GM19239 (cell line): Measurements from ENCODE around the gene ANGEL1.

Experiments used
- DNase-seq: peaks from one replicate; pipeline ENCODE4 v3.0.0; 2011; ENCODE audit warnings: low spot score; ENCODE audit not compliant: insufficient read length
- FAIRE-seq: peaks from 2 replicates; lab custom pipeline; 2011; peaks lifted over from hg19 to GRCh38; lab: Jason Lieb, UNC

Gene ANGEL1

DNA sequence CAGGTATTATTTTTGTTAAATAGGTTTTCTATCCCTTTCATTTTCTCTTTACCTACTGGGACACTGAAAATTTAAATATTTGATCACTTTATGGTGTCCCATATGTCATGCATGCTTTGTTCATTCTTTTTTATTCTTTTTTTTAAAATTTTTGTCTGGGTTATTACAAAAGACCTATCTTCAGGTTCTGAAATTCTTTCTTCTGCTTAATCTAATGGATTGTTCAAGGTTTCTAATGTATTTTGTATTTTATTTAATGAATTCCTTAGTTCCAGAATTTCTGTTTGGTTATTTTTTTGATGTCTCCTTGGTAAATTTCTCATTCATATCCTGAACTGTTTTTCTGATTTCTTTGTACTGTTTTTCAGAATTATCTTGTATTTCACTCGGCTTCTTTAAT is 71.6 kb downstream of the ANGEL1 start:
- FAIRE-seq (no peak), DNase-seq (no peak)
